HG03565 (cell line): Measurements from ENCODE around the gene SKAP1.

ENCODE experiments used
- ATAC-seq: cut with Tn5 transposase; IDR thresholded peaks from one replicate; pipeline ENCODE4 v1.9.1; 2021; ENCODE audit warnings: mild to moderate bottlenecking, moderate library complexity; ENCODE audit not compliant: unreplicated experiment

Gene SKAP1

GRCh38 chr17:48180842-48181629, 249.0 kb downstream of the SKAP1 start:
- no peak for ATAC-seq

GRCh38 chr17:48179071-48179945, 250.7 kb downstream of the SKAP1 start:
- ATAC-seq, result no peak

GRCh38 chr17:48178317-48178716, 251.7 kb downstream of the SKAP1 start:
- no peak for ATAC-seq

GRCh38 chr17:48177816-48178215, 252.2 kb downstream of the SKAP1 start:
- ATAC-seq, result no peak

GRCh38 chr17:48176471-48176855, 253.6 kb downstream of the SKAP1 start:
- no peak for ATAC-seq

- ATAC-seq, result no peak
These were observed 254.1 kb downstream of the SKAP1 start for GRCh38 chr17:48175692-48176470.

- ATAC-seq, result no peak
These were observed 255.0 kb downstream of the SKAP1 start for GRCh38 chr17:48174833-48175523.

GRCh38 chr17:48173191-48173984, 256.6 kb downstream of the SKAP1 start:
- no peak for ATAC-seq

- no peak for ATAC-seq
These were observed 260.1 kb downstream of the SKAP1 start for GRCh38 chr17:48169926-48170325.

- no peak for ATAC-seq
These were observed 266.2 kb downstream of the SKAP1 start for GRCh38 chr17:48163809-48164208.

GRCh38 chr17:48162946-48163506, 267.0 kb downstream of the SKAP1 start:
- no peak for ATAC-seq

- no peak for ATAC-seq
These were observed 267.6 kb downstream of the SKAP1 start for GRCh38 chr17:48162306-48162934.

GRCh38 chr17:48161127-48161905, 268.7 kb downstream of the SKAP1 start:
- ATAC-seq, result no peak

- ATAC-seq, result no peak
These were observed 269.6 kb downstream of the SKAP1 start for GRCh38 chr17:48160177-48161081.

GRCh38 chr17:48159232-48159631, 270.8 kb downstream of the SKAP1 start:
- no peak for ATAC-seq

- no peak for ATAC-seq
These were observed 274.0 kb downstream of the SKAP1 start for GRCh38 chr17:48155889-48156611.
